IMR-90 (cell line): ENCODE data around the gene GUCA1C.

Source experiments
- CTCF ChIP-seq: conservative IDR thresholded peaks from 2 replicates; pipeline ENCODE4 v1.5.1; 2012; ENCODE audit warnings: mild to moderate bottlenecking, low read depth, low read length, improper control_type of control experiment
- ELK1 ChIP-seq: fragments of 150-350 bp; IDR thresholded peaks from 2 replicates; pipeline ENCODE4 v1.6.1; 2016; ENCODE audit warnings: low read depth, mild to moderate bottlenecking, low read length, moderate library complexity, borderline replicate concordance
- POLR2A ChIP-seq: IDR thresholded peaks from 2 replicates; pipeline ENCODE4 v1.6.1; 2012; ENCODE audit warnings: mild to moderate bottlenecking, low read depth, low read length
- RCOR1 ChIP-seq: IDR thresholded peaks from 2 replicates; pipeline ENCODE4 v1.6.1; 2012; ENCODE audit warnings: mild to moderate bottlenecking, low read length, improper control_type of control experiment; ENCODE audit not compliant: insufficient replicate concordance
- RFX5 ChIP-seq: IDR thresholded peaks from 2 replicates; pipeline ENCODE4 v1.8.0; 2012; ENCODE audit warnings: low read depth, mild to moderate bottlenecking, low read length, moderate library complexity
- USF2 ChIP-seq: fragments of 150-350 bp; IDR thresholded peaks from 2 replicates; pipeline ENCODE4 v1.6.1; 2017; ENCODE audit warnings: mild to moderate bottlenecking, antibody characterized with exemption, low read length, low read depth

- TF ChIP-seq USF2 (no peak), CTCF (no peak), POLR2A (no peak), RFX5 (no peak), RCOR1 (no peak), ELK1 (no peak)
Measured at GRCh38 chr3:108953700-108954099, at the start of gene GUCA1C.
